Measurements from ENCODE around the gene BPTF. TPM values are rescaled to one million over a fixed set of nuclear protein-coding genes. Genes with fewer than 3 reads are reported as not detected.
A peak's percentile ranks its signal among the peaks of the same experiment; 100 is the strongest.

Gene BPTF
- total and polyA plus RNA-seq, 2 of the 13 experiments (the other 11 are each of a cell fraction or from before 2014, with no cell fraction given) = 43.5 to 66.1 TPM

GRCh38 chr17:68019675-68020408 lies 194.5 kb downstream of the BPTF start (continued):
- TF ChIP-seq AFF4 (CRISPR knock-in tag; IDR thresholded peaks at IDR 0.05) (0 out of 2 replicates have a peak, but pooled peaks have one; percentile 66), MTF1 (CRISPR knock-in tag; IDR thresholded peaks at IDR 0.05) (peak; percentile 91), NFIB (CRISPR knock-in tag; IDR thresholded peaks at IDR 0.05; ENCODE audit: borderline replicate concordance) (no peak), ZNF616 (CRISPR knock-in tag; IDR thresholded peaks at IDR 0.05; ENCODE audit: low read depth) (no peak), KLF6 (CRISPR knock-in tag; IDR thresholded peaks at IDR 0.05) (peak; percentile 95), NKX3-1 (CRISPR knock-in tag; IDR thresholded peaks at IDR 0.05) (peak; percentile 98), ZMYM4 (CRISPR knock-in tag; IDR thresholded peaks at IDR 0.05) (peak; percentile 96), RARG (CRISPR knock-in tag; IDR thresholded peaks at IDR 0.05; ENCODE audit: low read depth) (0 out of 2 replicates have a peak, but pooled peaks have one; percentile 42), GATAD1 (CRISPR knock-in tag; IDR thresholded peaks at IDR 0.05) (peak; percentile 74), ATF7-NPFF (CRISPR knock-in tag; IDR thresholded peaks at IDR 0.05; ENCODE audit: low read depth) (peak; percentile 91; the same call in 1 of the 2 replicates), ZSCAN22 (CRISPR knock-in tag; IDR thresholded peaks at IDR 0.05) (no peak), ATRX (CRISPR knock-in tag; IDR thresholded peaks at IDR 0.05; ENCODE audit: borderline replicate concordance) (no peak), MBNL3 (CRISPR knock-in tag; conservative IDR thresholded peaks at IDR 0.05) (no peak), ARID5B (CRISPR knock-in tag; IDR thresholded peaks at IDR 0.05) (peak; percentile 87), ZBTB8A (CRISPR knock-in tag; IDR thresholded peaks at IDR 0.05; ENCODE audit: borderline replicate concordance, low read depth) (no peak), SP140L (CRISPR knock-in tag; IDR thresholded peaks at IDR 0.05; ENCODE audit: borderline replicate concordance) (peak; percentile 78; the same call in 1 of the 2 replicates), MLX (CRISPR knock-in tag; IDR thresholded peaks at IDR 0.05) (peak; percentile 82; the same call in 1 of the 2 replicates), ZC3H13 (CRISPR knock-in tag; IDR thresholded peaks at IDR 0.05) (0 out of 2 replicates have a peak, but pooled peaks have one; percentile 93), CEBPG (CRISPR knock-in tag; IDR thresholded peaks at IDR 0.05) (peak; percentile 71), ZNF790 (CRISPR knock-in tag; IDR thresholded peaks at IDR 0.05; ENCODE audit: borderline replicate concordance) (peak; percentile 78), ZNF441 (CRISPR knock-in tag; IDR thresholded peaks at IDR 0.05; ENCODE audit: borderline replicate concordance) (peak; percentile 93), MXD3 (CRISPR knock-in tag; IDR thresholded peaks at IDR 0.05) (peak; percentile 94)

All from HepG2 (cell line).